H1 (cell line): Measurements from ENCODE around the gene EIPR1. TPM values are rescaled to one million over a fixed set of nuclear protein-coding genes. Genes with fewer than 3 reads are reported as not detected.

ENCODE experiments used
- NANOG ChIP-seq: IDR thresholded peaks from 2 replicates; pipeline ENCODE4 v1.6.1; 2011; ENCODE audit warnings: low read length, low read depth, mild to moderate bottlenecking, inconsistent platforms; ENCODE audit not compliant: insufficient read depth, poor library complexity, severe bottlenecking
- polyA plus RNA-seq, 7 experiments: library from polyadenylated mRNA; depleted of rRNA in 3 of 7; stranded (reverse) in 5 of 7; unstranded in 2 of 7; fragments of >200 nt in 5 of 7; fragments of 200-250 nt in 2 of 7; gene quantifications; 1 replicate in 5 of 7; 2 replicates in 1 of 7; 4 replicates in 1 of 7; pipeline versions ENCODE4 v1.2.1 to v1.2.3, GENCODE V29; 2011 to 2013; ENCODE audit warnings: missing spikeins in 2 of 7, mixed read lengths in 2 of 7
- total RNA-seq: library from RNA; stranded (reverse); fragmentation: NEBNext Ultra II Directional; extraction: Animal tissue kit (Norgen Biotek cat#: 25700); gene quantifications from 2 replicates; pipeline ENCODE4 v1.2.1, GENCODE V29; 2021

Gene EIPR1
- total and polyA plus RNA-seq, 2 of the 8 experiments (the other 6 are each of a cell fraction or from before 2014, with no cell fraction given): 26.3 to 56.4 TPM

DNA sequence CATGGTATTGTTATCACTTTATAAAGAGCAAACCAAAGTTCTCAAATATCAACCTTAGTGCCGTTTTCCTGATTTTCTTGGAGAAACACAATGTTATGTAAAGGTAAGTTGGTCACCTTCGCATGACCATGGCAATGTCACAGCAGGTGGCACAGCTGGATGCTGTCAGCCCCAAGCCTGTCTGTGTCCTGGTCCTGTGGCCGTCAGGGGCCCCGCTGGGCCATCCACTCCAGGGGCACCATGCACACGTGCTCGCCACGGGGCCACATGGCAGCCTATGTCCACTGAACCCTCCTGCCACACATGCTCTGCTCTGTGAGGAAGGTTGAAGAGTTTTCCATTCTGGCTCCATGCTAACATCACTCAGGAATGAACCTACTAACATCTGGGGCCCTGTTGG lies 85.9 kb downstream of the EIPR1 start (continued):
- no peak for TF ChIP-seq NANOG
